Stimulated activated CD4-positive, alpha-beta T cell treated with anti-CD3 and anti-CD28 coated beads, Interleukin-1b, Interleukin-23, amount 100 ng/mL, for 1 hour (primary cell): ENCODE data around the gene MRGPRG.

ENCODE experiments used
- DNase-seq, 2 donors: peaks; one replicate each; pipeline ENCODE4 v3.0.0-alpha.2; 2020; ENCODE audit warnings: low read depth in 2 of 2

Gene MRGPRG

DNA sequence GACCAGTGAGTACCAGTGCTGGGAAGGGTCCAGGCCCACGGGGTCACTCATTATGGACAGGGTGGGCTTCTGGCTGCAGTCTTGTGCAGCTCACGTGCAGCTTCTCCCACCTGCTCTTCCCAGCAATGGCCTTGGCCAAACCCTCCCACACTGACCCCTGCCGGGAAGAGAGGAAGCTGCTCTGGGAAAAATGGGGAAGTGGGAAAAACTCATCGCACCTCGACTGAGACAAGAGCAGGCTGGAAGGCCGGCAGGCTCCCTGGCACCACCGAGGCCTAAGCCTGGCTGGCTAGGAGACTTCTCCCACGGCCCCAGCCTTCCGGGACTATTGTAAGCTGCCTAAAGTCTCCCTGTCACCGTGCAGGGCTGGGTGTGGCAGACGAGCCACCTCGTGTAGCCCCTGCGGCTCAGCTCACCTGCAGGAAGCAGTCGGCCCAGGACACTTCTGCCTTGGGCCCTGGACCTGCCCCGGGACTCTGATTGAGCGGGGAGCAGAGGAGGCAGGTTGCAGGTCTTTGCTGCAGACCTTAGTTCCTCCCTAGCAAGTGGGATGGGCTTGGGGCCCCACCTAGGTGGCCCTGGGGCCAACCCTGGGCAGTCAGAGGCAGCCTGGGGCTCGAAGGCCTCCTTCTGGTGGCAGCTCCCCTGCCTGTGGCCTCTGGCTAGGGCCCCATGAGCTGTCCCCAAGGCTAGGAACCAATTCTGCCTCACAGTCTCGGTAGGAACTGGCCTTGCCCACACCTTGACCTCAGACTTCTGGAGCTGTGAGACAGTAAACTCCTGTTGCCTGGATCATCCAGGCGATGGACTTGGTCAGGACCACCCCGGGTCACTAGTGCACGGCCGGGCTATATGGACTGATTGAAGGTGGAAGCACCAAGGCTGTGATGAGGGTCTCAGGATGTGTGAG is 23.1 kb downstream of the MRGPRG start:
- DNase-seq: no peak

DNA sequence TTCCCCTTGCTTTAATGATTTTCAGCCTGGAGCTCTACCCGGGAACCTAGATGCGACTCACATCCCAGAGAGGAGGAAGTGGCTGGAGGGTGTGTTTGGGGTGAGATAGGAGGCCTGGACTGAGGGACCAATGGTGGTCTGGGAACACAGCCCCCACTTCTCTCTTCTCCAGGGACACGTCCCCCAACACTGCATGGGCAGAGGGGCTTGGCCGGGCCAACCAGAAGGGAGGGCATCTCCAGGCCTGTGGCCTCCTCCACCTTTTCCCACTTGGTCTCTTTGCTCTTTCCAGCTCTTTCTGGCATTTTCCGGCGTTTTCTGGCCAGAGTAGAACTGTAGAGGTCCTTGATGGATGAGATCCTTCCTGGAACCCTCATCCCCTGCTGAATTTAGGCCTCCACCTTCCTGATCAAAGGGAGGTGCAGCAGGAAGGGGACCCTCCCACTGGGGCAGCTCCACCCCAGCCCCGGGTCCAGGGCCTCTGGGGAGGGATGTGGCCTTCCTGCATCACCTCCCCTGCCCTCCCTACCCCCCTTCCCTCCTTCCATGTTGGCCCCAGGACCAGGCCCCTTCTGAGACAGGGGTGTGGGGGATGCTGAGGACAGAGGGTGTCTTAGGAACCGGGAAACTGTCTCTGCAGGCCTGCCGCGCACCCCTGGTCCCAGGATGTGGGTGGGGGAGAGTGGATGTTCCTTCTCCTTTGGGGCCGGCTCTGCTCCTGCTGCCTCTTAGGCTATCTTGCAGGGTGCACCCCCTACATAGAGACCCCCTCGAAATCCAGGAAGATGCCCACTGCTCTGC is 24.4 kb downstream of the MRGPRG start:
- DNase-seq: no peak

DNA sequence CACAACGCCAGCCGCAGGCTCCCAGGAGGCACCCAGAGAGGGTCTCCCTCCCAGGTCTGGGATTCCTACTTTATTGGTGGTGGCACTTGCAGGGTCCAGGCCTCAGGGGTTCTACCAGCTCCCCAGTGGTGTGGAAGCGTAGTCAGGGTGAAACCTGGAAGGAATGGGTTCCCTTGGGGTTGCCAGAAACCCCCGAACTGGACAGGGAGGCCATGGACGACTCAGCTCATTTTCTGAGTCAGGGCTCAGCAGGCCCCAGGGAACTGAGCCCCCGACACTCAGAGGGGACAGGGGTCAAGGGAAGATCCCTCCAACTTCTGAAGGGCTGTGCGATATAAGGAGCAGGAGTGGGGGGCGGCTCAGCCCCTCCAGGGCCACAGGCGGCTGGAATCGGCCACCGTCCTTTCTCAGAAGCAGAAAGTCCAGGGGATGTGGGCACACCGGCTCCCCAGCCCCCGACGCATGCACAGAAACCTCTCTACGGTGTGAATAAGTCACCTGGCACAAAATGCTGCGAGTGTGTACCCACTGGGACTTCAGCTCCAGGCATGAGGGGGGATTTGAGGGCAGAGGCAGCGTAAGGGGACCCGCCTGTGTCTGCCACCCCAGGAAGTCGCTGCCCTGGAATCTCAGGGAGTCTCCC is 25.1 kb downstream of the MRGPRG start:
- DNase-seq: no peak

DNA sequence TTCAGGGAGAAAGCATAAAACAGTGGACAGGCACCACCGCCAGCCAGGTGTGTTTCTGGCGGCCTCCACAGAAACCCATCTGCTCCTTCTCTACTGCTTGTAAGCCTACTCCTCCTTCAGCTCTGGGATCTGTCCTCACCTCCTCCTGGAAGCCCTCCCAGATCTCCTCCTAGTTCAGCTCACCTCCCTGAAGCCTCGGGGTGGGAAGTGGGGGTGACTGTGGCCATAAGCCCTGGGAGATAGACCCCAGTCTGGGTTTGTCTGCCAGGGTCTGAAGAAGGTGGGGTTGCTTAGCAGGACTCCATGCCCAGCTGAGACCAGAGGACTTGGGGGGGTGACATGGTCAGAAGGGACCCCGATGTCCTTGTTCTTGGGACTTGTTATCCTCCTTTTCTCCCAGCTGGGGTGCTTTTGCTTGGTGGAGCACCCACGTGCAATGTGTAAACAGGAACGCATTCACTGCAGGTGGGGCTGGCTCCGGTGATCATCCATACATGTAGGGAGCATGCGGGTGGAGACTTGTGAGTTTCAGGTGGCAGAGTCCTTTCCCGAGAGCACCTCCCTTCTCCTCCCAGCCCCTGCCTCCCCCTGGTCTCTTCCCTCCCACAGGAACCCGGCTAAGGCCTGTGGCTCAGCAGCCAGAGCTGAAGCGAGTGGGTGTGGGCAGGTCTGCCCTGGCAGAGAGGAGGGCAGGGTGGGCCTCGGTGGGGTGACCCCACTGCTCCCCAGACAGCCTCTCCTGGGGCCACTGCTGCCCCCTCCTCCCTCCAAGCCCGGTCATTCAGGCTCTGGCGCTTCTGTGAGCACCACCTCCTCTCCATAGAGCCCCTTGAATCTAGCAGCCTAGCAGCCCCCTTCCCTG is 25.9 kb downstream of the MRGPRG start:
- DNase-seq: no peak

DNA sequence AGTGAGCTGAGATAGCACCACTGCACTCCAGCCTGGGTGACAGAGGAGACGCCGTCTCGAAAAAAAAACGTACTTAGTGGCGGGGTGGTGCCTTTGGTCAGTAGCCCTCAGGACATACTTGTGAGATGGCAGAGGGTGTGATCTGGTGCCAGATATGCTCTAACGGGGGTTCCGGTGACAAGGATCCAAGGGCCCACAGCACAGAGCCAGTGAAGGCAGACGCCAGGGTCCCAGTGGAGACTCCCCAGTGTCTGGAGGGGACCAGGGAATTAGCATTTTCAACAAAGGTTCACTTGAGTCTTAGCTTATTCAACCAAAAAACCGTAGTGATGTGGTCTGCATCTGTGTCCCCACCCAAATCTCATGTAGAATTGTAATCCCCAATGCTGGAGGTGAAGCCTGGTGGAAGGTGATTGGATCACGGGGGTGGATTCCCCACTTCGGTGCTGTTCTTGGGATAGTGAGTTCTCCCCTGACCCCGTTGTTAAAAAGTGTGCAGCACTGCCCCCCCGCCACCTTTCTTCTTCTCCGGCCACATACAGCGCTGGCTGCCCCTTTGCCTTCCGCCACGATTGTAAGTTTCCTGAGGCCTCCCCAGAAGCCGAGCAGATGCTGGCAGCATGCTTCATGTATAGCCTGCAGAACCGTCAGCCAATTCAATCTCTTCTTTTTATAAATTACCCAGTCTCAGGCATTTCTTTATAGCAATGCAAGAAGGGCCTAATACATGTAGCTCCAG is 26.9 kb downstream of the MRGPRG start:
- no peak for DNase-seq

DNA sequence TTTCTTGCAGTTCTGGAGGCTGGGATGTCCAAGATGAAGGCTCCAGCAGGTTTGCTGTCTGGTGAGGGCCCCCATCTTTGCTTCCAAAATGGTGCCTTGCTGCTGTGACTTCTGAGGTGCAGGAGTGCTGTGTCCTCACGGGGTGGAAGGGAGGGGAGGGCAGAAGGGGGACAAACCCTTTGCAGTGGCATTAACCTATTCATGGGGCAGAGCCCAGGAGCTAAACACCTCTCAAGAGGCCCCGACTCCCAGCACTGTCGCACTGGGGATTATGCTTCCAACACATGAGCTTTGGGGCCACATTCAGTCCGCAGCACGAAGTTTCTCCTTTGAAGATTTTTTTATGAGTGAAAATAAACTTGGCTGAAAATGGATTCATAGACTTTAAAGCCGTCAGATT is 28.0 kb downstream of the MRGPRG start:
- no peak for DNase-seq

DNA sequence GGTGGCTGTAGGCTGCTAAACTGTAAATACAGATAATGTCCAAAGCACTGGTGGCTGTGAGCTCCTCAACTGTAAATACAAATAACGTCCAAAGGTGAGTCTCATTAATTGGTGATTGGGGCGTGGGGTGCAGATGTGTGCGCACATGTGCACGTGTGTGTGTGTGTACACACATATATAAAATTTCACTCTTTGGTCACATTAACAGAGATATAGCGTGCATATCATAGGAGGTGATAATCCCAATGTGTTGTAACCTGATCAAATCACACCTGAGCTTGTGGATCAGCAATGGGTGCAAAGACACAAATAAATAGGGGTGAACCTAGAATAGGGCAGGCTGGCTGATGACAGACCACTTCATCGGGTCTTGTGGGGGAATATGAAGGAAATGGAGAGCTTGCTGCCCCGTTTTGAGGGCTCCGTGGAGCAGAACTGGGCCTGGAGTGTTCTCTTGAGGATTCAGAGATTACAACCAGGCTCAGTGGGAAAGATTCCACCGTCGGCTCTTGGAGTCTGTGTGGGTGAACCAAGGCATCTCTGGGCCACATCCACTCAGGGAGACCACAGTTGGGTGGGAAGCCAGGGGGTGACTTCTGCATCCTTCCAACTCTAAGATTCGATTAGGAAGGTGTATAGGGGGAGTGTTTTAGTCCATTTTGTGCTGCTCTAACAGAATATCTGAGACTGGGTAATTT is 28.6 kb downstream of the MRGPRG start:
- no peak for DNase-seq

DNA sequence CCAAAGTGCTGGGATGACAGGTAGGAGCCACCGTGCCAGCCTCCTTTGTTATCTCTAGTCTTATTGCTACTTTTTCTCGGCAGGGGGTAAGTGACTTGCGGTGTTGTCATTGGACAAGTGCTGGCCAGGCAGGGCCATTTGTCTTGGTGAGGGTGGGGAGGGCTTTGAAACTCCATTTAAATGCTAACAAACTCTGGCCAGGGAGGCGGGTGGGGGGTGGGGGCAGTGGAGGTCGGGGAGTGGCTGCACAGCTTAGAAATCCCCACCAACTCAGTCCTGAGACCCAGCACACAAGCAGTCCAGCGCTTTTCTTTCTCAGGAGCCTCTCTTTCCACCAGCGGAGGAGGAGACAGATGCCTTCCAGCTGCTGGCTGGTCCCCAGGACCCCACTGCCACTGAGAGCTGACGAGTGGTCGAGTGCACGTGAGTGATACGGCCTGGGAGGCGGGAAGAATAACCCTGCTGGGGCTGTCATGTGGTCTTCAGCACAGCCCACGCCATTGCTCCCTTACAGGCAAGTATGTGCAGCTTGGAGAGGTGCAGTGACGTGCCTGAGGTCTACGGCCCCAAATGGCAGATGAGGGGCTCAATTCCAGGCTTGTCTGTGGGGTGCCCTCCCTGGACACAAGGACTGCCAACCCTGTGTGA is 29.3 kb downstream of the MRGPRG start:
- no peak for DNase-seq

DNA sequence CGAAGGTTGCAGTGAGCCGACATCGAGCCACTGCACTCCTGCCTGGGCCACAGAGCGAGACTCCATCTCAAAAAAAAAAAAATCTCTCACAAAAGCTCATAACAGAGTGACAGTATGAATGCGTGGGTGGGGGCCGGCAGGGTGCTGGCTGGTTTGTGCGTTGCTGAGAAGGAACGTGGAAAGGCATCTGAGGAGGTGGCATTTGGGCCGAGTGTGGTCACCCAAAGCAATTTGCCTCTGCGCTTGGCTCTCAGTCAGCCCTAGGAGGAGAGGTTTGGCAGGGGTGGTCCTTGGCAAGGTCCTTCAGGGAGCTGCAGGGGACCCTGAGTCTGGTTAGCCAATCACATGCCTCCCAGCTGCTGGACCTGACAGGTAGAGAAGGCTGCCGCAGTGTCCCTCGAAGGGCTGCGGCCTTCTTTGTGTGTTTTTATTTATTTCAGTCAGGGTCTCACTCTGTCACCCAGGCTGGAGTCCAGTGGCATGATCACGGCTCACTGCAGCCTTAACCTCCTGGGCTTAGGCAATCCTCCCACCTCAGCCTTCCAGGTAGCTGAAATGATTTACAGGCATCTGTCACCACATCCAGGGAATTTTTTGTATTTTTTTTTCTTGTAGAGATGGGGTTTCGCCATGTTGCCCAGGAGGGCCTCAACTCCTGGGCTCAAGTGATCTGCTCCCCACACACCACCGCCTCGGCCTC is 30.0 kb downstream of the MRGPRG start:
- DNase-seq: no peak

DNA sequence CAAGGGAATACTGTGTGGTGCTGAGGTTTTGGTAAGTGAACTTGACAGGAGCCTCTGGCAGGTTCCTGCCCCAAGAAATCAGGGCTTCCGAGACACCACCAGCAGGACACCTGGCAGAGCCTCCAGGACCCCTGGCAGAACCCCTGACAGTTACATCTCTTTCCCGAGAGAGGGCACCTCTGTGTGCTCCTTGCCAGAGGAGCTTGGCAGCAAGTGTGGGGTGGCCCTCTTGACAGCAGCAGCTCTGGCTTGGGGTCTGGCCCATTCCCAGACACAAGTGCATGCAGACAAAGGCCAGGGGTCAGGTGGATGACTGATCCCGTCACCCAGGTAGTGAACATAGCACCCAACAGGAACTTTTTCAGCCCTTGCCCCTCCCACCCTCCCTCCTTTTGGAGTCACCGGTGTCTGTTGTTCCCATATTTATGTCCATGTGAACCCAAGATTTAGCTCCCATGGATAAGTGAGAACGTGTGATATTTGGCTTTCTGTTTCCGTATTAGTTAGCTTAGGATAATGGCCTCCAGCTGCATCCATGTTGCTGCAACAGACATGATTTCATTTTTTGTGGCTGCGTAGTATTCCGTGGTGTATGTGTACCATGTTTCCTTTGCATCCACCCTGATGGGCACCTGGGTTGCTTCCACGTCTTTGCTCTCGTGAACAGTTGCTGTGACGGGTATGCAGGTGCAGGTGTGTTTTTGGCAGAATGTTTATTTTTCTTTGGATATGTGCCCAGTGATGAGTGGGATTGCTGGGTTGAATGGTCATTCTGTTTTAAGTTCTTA is 32.3 kb downstream of the MRGPRG start:
- DNase-seq: no peak

DNA sequence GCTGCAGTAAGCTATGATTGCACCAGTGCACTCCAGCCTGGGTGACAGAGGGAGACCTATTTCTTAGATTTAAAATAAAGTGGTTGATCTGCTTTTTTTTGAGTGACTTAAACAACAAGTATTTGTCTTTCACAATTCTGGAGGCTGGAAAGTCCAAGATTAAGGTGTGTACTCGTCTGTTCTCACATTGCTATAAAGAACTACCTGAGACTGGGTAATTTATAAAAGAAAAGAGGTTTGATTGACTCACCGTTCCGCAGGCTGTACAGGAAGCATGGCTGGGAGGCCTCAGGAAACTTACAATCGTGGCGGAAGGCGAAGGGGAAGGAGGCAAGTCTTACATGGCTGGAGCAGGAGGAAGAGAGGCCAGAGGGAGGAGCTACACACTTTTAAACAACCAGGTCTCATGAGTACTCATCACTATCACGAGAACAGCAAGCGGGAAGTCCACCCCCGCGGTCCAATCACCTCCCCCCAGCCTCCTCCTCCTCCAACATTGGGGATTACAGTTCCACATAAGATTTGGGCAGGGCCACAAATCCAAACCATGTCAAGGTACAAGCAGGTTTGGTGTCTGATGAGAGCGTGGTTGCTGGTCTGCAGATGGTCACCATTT is 33.8 kb downstream of the MRGPRG start:
- DNase-seq: no peak

DNA sequence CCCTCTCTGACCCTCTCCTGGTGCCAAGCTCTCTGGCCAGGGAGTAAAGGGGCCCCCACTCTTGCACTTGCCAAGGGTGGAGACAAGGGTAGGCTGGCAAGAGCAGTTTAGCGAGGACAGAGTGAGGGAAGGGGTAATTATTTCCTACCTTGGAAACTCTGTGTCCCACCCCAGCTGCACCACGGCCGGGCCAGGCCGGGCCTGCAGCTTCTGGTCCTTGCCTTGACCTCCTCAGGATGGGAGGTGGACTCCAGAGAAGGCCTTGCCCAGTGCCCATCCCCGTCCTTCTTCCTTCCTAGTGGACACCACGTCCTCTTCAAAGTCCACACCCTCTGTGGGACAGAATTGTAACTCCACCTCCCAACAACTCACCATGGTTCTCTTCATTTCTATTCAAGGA is 35.1 kb downstream of the MRGPRG start:
- no peak for DNase-seq

DNA sequence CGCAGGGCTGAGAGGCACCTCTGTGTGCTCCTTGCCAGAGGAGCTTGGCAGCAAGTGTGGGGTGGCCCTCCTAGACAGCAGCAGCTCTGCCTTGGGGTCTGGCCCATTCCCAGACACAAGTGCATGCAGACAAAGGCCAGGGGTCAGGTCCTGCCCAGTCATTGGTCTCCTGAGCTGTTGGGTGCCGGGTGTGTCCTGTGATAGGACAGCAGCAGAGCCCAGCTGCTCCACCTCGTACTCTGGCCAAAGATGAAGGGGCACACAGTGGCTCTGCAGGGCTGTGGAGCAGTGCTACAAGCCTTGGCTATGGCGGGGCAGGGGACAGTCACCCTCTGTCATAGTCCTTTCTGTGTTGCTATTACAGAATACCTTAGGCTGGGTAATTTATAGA is 36.2 kb downstream of the MRGPRG start:
- no peak for DNase-seq

DNA sequence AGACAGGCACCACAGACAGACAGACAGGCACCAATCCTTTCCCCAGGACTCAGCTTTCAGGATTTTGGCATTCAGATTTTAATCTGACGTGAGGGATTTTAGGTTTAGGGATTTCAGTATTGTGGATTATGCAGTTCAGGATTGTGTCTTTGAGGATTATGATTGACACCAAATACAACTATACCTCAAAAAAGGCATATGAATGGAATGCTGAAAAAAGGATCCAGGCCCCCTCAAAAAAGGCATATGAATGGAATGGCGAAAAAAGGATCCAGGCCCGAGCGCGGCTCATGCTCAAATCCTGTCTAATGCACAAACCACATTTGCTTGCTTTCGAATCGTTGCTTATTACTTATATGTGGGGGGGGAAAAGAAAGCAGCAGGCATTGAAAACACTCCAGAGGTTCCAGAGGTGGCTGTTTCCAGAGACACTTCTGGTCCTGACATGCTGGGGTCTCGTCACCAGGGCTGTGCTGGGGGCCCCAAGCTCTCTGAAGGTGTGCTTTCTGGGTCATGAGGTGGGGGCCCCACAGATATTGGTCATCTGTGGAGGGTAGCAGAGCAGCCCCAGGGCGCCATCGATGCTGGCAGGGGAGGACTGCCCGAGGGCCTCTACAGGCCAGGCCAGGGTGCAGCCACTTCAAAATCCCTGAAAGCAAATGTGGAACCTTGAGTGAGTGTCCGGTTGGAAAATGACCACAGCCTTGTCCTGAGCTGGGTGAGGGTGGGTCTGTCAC is 36.7 kb downstream of the MRGPRG start:
- DNase-seq: no peak

DNA sequence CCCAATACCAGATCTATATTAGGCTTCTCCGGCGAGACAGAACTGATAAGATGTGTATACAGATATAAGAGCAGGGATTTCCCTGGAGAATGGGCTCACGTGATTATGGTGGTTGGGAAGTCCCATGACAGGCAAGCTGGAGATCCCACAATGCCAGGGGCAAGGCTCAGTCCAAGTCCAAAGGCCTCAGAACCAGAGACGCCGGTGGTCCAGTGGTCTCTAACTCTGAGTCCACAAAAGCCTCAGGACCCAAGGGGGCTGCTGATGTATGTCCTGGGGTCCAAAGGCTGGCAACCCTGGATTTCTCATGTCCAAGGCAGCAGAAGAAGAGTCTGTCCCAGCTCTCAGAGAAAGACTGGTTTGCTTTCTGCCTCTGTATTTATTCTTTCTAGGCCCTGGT is 37.7 kb downstream of the MRGPRG start:
- DNase-seq: no peak

DNA sequence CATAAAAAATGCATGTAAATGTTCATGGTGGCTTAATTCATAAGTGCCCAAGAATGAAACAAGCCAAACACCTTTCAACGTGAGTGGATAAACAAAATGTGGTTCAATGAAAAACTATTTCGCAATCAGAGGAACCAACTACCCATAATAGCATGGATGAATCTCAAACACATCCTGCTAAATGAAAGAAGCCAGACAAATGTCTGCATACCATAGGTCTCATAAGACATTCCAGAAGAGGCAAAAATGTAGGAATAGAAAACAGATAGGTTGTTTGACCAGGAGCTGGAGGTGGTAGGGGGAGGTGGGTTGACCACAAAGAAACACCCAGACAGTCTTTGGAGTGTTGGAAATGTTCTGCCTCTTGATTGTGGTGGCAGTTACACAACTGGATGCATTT is 40.3 kb downstream of the MRGPRG start:
- no peak for DNase-seq

DNA sequence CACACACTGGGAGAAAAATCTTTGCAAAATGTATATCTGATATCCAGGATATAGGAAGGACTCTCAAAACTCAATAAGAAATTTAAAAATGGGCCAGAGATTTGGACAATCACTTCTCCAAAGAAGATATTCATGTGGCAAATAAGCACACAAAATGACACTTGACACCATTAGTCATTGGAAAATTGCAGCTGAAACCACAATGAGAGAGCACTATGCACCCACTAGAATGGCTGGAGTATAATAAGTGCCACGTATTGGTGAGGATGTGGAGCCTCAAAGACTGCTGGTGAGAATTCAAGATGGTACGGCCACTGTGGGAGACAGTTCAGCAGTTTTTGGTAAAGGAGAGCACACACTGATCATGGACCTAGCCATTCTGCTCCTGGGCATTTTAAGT is 40.7 kb downstream of the MRGPRG start:
- no peak for DNase-seq
